Keratinocyte (primary cell): Measurements from ENCODE around the gene FGF11. TPM values are rescaled to one million over a fixed set of nuclear protein-coding genes. Genes with fewer than 3 reads are reported as not detected.
A peak's percentile ranks its signal among the peaks of the same experiment; 100 is the strongest.

Experiments used
- DNase-seq: peaks from one replicate; pipeline ENCODE4 v3.0.0-alpha.2; 2011; ENCODE audit warnings: low read depth, missing footprints, low spot score
- FAIRE-seq: peaks from 2 replicates; lab custom pipeline; 2011; peaks lifted over from hg19 to GRCh38; lab: Jason Lieb, UNC
- H2AFZ ChIP-seq: 2 replicates; pipeline ENCODE4 v1.6.0; 2012; ENCODE audit warnings: low read length, control low read depth, inconsistent platforms; ENCODE audit not compliant: control insufficient read depth
- H3K27ac ChIP-seq: 2 replicates; pipeline ENCODE4 v1.5.1; 2011; ENCODE audit warnings: low read length; ENCODE audit not compliant: control insufficient read depth, insufficient read depth
- H3K27me3 ChIP-seq: 3 replicates; pipeline ENCODE4 v1.6.0; 2011; ENCODE audit warnings: low read length; ENCODE audit not compliant: control insufficient read depth, insufficient read depth; ENCODE audit errors: extremely low read depth
- H3K36me3 ChIP-seq, 2 experiments: 2 replicates in 1 of 2; 3 replicates in 1 of 2; pipeline ENCODE4 v1.5.1; 2011; ENCODE audit warnings: low read length in 2 of 2, mild to moderate bottlenecking in 1 of 2; ENCODE audit not compliant: control insufficient read depth in 2 of 2, insufficient read depth in 2 of 2; ENCODE audit errors: extremely low read depth in 1 of 2
- H3K4me1 ChIP-seq: 3 replicates; pipeline ENCODE4 v1.5.1; 2011; ENCODE audit warnings: low read length; ENCODE audit not compliant: control insufficient read depth, insufficient read depth; ENCODE audit errors: extremely low read depth
- H3K4me2 ChIP-seq: 3 replicates; pipeline ENCODE4 v1.6.0; 2011; ENCODE audit warnings: low read depth, low read length; ENCODE audit not compliant: control insufficient read depth, insufficient read depth; ENCODE audit errors: extremely low read depth
- H3K4me3 ChIP-seq, 3 experiments: fragments of 200-600 bp in 1 of 3; sonication (generic) in 1 of 3; 2 replicates in 2 of 3; 3 replicates in 1 of 3; pipeline ENCODE4 v1.5.1; 2011 to 2016; ENCODE audit warnings: low read length in 3 of 3, mild to moderate bottlenecking in 3 of 3, control low read depth in 2 of 3, inconsistent platforms in 1 of 3, low read depth in 1 of 3, mixed read lengths in 1 of 3, mixed run types in 1 of 3, moderate library complexity in 1 of 3; ENCODE audit not compliant: control insufficient read depth in 2 of 3, insufficient read depth in 2 of 3; ENCODE audit errors: extremely low read depth in 1 of 3
- H3K79me2 ChIP-seq: 2 replicates; pipeline ENCODE4 v1.6.0; 2012; ENCODE audit warnings: low read length; ENCODE audit not compliant: control insufficient read depth, insufficient read depth
- H3K9ac ChIP-seq: 3 replicates; pipeline ENCODE4 v1.6.0; 2011; ENCODE audit warnings: low read length; ENCODE audit not compliant: control insufficient read depth, insufficient read depth; ENCODE audit errors: extremely low read depth
- H3K9me1 ChIP-seq: 3 replicates; pipeline ENCODE4 v1.6.0; 2011; ENCODE audit warnings: low read length; ENCODE audit not compliant: control insufficient read depth, insufficient read depth; ENCODE audit errors: extremely low read depth
- H3K9me3 ChIP-seq: 2 replicates; pipeline ENCODE4 v1.5.1; 2012; ENCODE audit warnings: low read depth, low read length; ENCODE audit not compliant: control insufficient read depth
- H4K20me1 ChIP-seq: 3 replicates; pipeline ENCODE4 v1.6.0; 2011; ENCODE audit warnings: low read length; ENCODE audit not compliant: control insufficient read depth, insufficient read depth; ENCODE audit errors: extremely low read depth
- EZH2 ChIP-seq: IDR thresholded peaks from one replicate; pipeline ENCODE4 v1.6.1; 2012; ENCODE audit warnings: inconsistent platforms, mild to moderate bottlenecking, low read length, moderate library complexity
- dilution Hi-C: fragments of 300-500 bp; cut with MboI; formaldehyde crosslinking; loops from one replicate; pipeline ENCODE4 v1.7.0; 2020; ENCODE audit warnings: low sequenced_read_pairs; ENCODE audit not compliant: extremely low pct_ligation_motif_present
- polyA plus RNA-seq, 5 experiments: library from polyadenylated mRNA; depleted of rRNA in 3 of 5; stranded (reverse) in 3 of 5; stranded (forward) in 1 of 5; unstranded in 1 of 5; fragments of >200 nt; gene quantifications; 1 replicate in 1 of 5; 2 replicates in 3 of 5; 3 replicates in 1 of 5; pipeline versions ENCODE4 v1.2.1 to v1.2.3, GENCODE V29; 2011 to 2012; ENCODE audit warnings: missing spikeins in 2 of 5, low read depth in 1 of 5, low replicate concordance in 1 of 5
- TF ChIP-seq, protein P1 (sequence below), 3 experiments: IDR thresholded peaks in 1 of 3; conservative IDR thresholded peaks in 1 of 3; optimal IDR thresholded peaks in 1 of 3; 2 replicates in 2 of 3; 3 replicates in 1 of 3; pipeline versions ENCODE3 to v1.5.1; 2011; ENCODE audit warnings: low read length in 3 of 3, mild to moderate bottlenecking in 3 of 3, moderate library complexity in 2 of 3, control low read depth in 1 of 3, inconsistent platforms in 1 of 3; ENCODE audit not compliant: insufficient read depth in 2 of 3; ENCODE audit errors: extremely low read depth in 1 of 3

FGF11 gene
- polyA plus RNA-seq, 1 donor (not counting 4 experiments of a cell fraction or from before 2014, with no cell fraction given): 30.4 TPM

DNA sequence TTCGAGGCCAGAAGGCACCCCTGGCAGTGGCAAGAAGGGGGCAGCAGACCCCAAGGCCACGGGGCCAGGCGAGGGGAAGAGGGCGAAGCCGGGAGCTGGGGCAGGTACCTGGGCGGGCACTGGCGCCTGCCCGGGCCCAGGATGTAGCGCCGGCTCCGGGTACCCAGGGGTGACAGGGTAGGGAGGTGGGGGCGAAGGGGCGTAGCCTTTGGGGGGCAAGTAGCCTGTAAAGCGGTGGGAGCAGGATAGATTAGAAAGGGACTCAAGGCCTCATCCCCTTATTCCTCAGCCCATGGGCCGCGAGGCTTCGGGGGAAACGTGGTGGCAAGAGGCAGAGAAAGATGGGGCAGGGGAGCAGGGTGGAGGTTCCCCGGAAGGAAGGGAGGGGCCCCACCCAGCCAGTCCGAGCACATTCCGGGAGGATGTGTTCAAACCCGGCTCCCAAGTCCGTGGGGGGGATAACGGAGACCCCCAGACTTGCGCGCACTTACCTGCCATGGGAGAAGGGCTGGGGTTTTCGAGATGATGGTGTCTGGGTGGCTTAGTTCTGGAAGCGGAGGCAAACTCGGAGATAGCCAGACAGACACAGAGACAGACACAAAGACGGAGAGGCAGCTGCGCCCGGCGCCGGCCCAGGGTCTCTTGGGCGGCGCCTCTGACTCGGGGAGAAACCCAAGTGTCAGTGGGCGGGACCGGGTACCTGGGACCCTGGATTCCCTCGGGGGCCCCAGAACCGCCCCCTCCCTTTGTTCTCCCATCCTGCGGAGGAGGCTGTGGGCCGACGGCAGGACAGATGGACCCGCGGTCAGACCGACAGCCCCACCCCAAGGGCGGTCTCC is 45.5 kb upstream of the FGF11 start:
- Histone ChIP-seq H4K20me1 (no peaks in the 10 kb centered on the region), H3K9me3 (no peaks in the 10 kb centered on the region), H3K4me1 (peaks cover 11% of the 10 kb centered on the region), H3K27me3 (no peaks in the 10 kb centered on the region), H2AFZ (peak overlapping the region; percentile 66), H3K9me1 (no peaks in the 10 kb centered on the region), H3K36me3 (peaks cover 22 to 39% of the 10 kb centered on the region in 2 experiments), H3K4me3 (peak overlapping the region; percentile 83 to 90 (median 89)), H3K9ac (peak overlapping the region; percentile 80), H3K27ac (peak overlapping the region; percentile 69), H3K4me2 (peak overlapping the region; percentile 77), H3K79me2 (peaks cover 27% of the 10 kb centered on the region)
- TF ChIP-seq EZH2: no peak
- TF ChIP-seq, protein P1, sequence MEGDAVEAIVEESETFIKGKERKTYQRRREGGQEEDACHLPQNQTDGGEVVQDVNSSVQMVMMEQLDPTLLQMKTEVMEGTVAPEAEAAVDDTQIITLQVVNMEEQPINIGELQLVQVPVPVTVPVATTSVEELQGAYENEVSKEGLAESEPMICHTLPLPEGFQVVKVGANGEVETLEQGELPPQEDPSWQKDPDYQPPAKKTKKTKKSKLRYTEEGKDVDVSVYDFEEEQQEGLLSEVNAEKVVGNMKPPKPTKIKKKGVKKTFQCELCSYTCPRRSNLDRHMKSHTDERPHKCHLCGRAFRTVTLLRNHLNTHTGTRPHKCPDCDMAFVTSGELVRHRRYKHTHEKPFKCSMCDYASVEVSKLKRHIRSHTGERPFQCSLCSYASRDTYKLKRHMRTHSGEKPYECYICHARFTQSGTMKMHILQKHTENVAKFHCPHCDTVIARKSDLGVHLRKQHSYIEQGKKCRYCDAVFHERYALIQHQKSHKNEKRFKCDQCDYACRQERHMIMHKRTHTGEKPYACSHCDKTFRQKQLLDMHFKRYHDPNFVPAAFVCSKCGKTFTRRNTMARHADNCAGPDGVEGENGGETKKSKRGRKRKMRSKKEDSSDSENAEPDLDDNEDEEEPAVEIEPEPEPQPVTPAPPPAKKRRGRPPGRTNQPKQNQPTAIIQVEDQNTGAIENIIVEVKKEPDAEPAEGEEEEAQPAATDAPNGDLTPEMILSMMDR (optimal IDR thresholded peaks at IDR 0.05 in 1 of 3, IDR thresholded peaks at IDR 0.05 in 1 of 3, conservative IDR thresholded peaks at IDR 0.05 in 1 of 3; ENCODE audit: extremely low read depth in 1 of 3, insufficient read depth in 2 of 3, low read length in 3 of 3): peak in 2 of 3 experiments; percentile 6 to 17
- dilution Hi-C loops: no loop called here
- FAIRE-seq (no peak), DNase-seq (no peak)

DNA sequence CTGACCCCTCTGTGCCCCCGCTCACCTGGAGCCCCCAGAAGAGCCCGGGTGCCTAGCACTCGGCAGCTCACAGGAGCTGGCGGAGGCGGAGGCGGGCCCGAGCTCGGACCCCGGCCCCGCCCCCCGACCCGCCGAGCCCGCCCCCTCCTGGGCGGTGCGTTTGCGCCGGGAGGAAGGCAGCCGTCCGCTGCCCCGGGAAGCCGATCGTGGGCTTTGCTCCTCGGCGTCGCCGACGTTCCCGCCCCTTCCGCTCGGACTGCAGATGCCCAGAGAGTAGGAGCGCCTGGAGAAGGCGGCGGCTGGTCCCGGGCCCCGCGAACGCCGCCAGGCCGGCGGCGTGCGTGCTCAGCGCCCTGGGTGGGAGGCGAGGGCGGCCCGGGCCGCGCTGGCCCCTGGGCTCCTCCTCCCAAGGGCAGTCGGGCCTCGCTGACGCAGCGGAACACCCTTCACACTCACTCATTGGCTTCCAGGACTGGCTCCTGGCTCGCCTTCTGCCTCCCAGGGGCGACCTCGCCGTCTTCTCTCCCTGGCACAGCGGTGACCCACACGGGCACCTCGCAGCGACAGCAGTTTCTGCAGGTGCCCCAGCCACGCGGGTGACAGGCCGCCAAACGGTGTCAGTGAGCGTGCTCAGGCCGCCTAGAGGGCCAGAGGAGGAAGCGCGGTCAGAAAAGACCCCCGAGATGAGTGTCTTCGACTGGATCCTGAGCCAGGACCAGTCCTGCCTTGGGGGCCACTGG is 44.7 kb upstream of the FGF11 start, which contains the start of gene PLSCR3:
Gene PLSCR3, minus strand, starts transcription at position 74 of the 740 bp plus-strand sequence. CDS start 415 bp downstream, outside the sequence.
- TF ChIP-seq, protein P1 (optimal IDR thresholded peaks at IDR 0.05 in 1 of 3, IDR thresholded peaks at IDR 0.05 in 1 of 3, conservative IDR thresholded peaks at IDR 0.05 in 1 of 3; ENCODE audit: extremely low read depth in 1 of 3, insufficient read depth in 2 of 3, low read length in 3 of 3): peak; percentile 10 to 49 (median 15)
- no peak for TF ChIP-seq EZH2
- no peaks in the 10 kb centered on the region for H4K20me1 ChIP-seq
- H3K4me1 ChIP-seq: peaks cover 11% of the 10 kb centered on the region
- peak within 1 kb of the TSS; percentile 84 for H3K4me2 ChIP-seq
- dilution Hi-C loops: no loop called here
- H3K27me3 ChIP-seq: no peaks in the 10 kb centered on the region
- H3K4me3 ChIP-seq: peak within 1 kb of the TSS; percentile 83 to 90 (median 89)
- peak within 1 kb of the TSS; percentile 66 for H2AFZ ChIP-seq
- no peaks in the 10 kb centered on the region for H3K9me3 ChIP-seq
- peaks cover 27% of the 10 kb centered on the region for H3K79me2 ChIP-seq
- peak; percentile 60 for FAIRE-seq
- DNase-seq: no peak
- peaks cover 16 to 31% of the 10 kb centered on the region in 2 experiments for H3K36me3 ChIP-seq
- peak within 1 kb of the TSS; percentile 80 for H3K9ac ChIP-seq
- H3K9me1 ChIP-seq: peaks cover under 1% of the 10 kb centered on the region
- H3K27ac ChIP-seq: peak within 1 kb of the TSS; percentile 69
